Stimulated activated CD8-positive, alpha-beta memory T cell treated with anti-CD3 and anti-CD28 coated beads, Interleukin-4, amount 100 ng/mL, for 1 hour (primary cell): ENCODE measurements around the gene TXNDC16.

ENCODE experiments used
- DNase-seq, 2 donors: peaks; one replicate each; pipeline ENCODE4 v3.0.0-alpha.2; 2020; ENCODE audit warnings: low read depth in 2 of 2, low spot score in 1 of 2

TXNDC16 gene

GRCh38 chr14:52395728-52396127 lies 156.6 kb downstream of the TXNDC16 start:
- no peak for DNase-seq

- no peak for DNase-seq
Measured at GRCh38 chr14:52391881-52392615, 160.3 kb downstream of the TXNDC16 start.
